ENCODE data around the gene BTBD9. TPM values are rescaled to one million over a fixed set of nuclear protein-coding genes. Genes with fewer than 3 reads are reported as not detected.
A peak's percentile ranks its signal among the peaks of the same experiment; 100 is the strongest.
"Not testable (repeated sequence)": the region's sequence is repeated elsewhere in the genome, so short reads cannot be mapped to it uniquely, and the experiment has no call there.

Gene BTBD9
- total RNA-seq, 2 experiments from 2014 or later = 8.2 to 12.2 TPM

GRCh38 chr6:38618301-38618700, 21.4 kb downstream of the BTBD9 start:
- CTCF ChIA-PET; intact Hi-C loops (cut with DNase I, micrococcal nuclease); DNase-seq; H3K9me3 Mint-ChIP-seq (ENCODE audit: low read depth); H3K4me1 Mint-ChIP-seq; ATAC-seq; H3K27me3 Mint-ChIP-seq; POLR2A ChIA-PET; H3K27ac Mint-ChIP-seq; H3K4me3 Mint-ChIP-seq; H3K36me3 Mint-ChIP-seq (ENCODE audit: low read depth): not testable (repeated sequence)

- intact Hi-C loops (cut with DNase I, micrococcal nuclease) = no loop called here
- H3K27me3 Mint-ChIP-seq = no peaks in the 10 kb centered on the region
Measured at GRCh38 chr6:38617856-38618255, 21.9 kb downstream of the BTBD9 start.

GRCh38 chr6:38612143-38612965, 27.4 kb downstream of the BTBD9 start:
- CTCF ChIA-PET = interaction anchor here (0.7 kb wide), 1 partner anchor 223 kb away, joined by 3 read pairs; no protein-coding TSS in a partner anchor
- no peak overlapping the region for H3K27ac Mint-ChIP-seq
- POLR2A ChIA-PET = no interaction called here
- intact Hi-C loops (cut with DNase I, micrococcal nuclease) = no loop called here
- ATAC-seq (no peak), DNase-seq (no peak)
- peaks cover 2% of the 10 kb centered on the region for H3K4me1 Mint-ChIP-seq
- H3K27me3 Mint-ChIP-seq = no peaks in the 10 kb centered on the region
- H3K36me3 Mint-ChIP-seq (ENCODE audit: low read depth) = no peaks in the 10 kb centered on the region
- H3K9me3 Mint-ChIP-seq (ENCODE audit: low read depth) = no peaks in the 10 kb centered on the region
- H3K4me3 Mint-ChIP-seq = no peak overlapping the region

More at GRCh38 chr6:38617856-38618255, 21.9 kb downstream of the BTBD9 start:
- Mint-ChIP-seq H3K4me3 (no peak overlapping the region), H3K36me3 (ENCODE audit: low read depth) (no peaks in the 10 kb centered on the region), H3K27ac (no peak overlapping the region), H3K4me1 (peaks cover 8% of the 10 kb centered on the region), H3K9me3 (ENCODE audit: low read depth) (no peaks in the 10 kb centered on the region)
- ATAC-seq (no peak), DNase-seq (no peak)
- CTCF ChIA-PET = no interaction called here
- POLR2A ChIA-PET = no interaction called here

- no peak for DNase-seq
- Mint-ChIP-seq H3K4me3 (no peak overlapping the region), H3K36me3 (ENCODE audit: low read depth) (peaks cover 3% of the 10 kb centered on the region), H3K4me1 (no peaks in the 10 kb centered on the region), H3K27me3 (no peaks in the 10 kb centered on the region), H3K9me3 (ENCODE audit: low read depth) (no peaks in the 10 kb centered on the region), H3K27ac (no peak overlapping the region)
- ChIA-PET POLR2A (interaction anchor here (0.7 kb wide), 1 partner anchor 174 kb away, joined by 3 read pairs; no protein-coding TSS in a partner anchor), CTCF (interaction anchor here (1.4 to 1.6 kb wide), 2 partner anchors 11 to 17 kb away, joined by 3 to 4 read pairs; no protein-coding TSS in a partner anchor)
- intact Hi-C loops (cut with DNase I, micrococcal nuclease) = no loop called here
- ATAC-seq = no peak
Measured at GRCh38 chr6:38610050-38610625, 29.6 kb downstream of the BTBD9 start.

GRCh38 chr6:38604700-38605099, 35.0 kb downstream of the BTBD9 start:
- Mint-ChIP-seq H3K4me1 (no peaks in the 10 kb centered on the region), H3K27me3 (no peaks in the 10 kb centered on the region), H3K27ac (no peak overlapping the region), H3K9me3 (ENCODE audit: low read depth) (no peaks in the 10 kb centered on the region), H3K36me3 (ENCODE audit: low read depth) (peaks cover 3% of the 10 kb centered on the region), H3K4me3 (no peak overlapping the region)
- POLR2A ChIA-PET = no interaction called here
- ATAC-seq (no peak), DNase-seq (no peak)
- CTCF ChIA-PET = no interaction called here
- intact Hi-C loops (cut with DNase I, micrococcal nuclease) = no loop called here

- Mint-ChIP-seq H3K4me1 (no peaks in the 10 kb centered on the region), H3K9me3 (ENCODE audit: low read depth) (no peaks in the 10 kb centered on the region), H3K4me3 (no peak overlapping the region), H3K27ac (no peak overlapping the region), H3K27me3 (no peaks in the 10 kb centered on the region), H3K36me3 (ENCODE audit: low read depth) (peaks cover 3% of the 10 kb centered on the region)
- ChIA-PET POLR2A (no interaction called here), CTCF (no interaction called here)
- intact Hi-C loops (cut with DNase I, micrococcal nuclease) = no loop called here
- DNase-seq = no peak
- no peak for ATAC-seq
Measured at GRCh38 chr6:38603966-38604365, 35.8 kb downstream of the BTBD9 start.

- H3K4me3 Mint-ChIP-seq = no peak overlapping the region
- H3K4me1 Mint-ChIP-seq = no peaks in the 10 kb centered on the region
- intact Hi-C loops (cut with DNase I, micrococcal nuclease) = no loop called here
- H3K27me3 Mint-ChIP-seq = no peaks in the 10 kb centered on the region
- no peak for ATAC-seq
- ChIA-PET CTCF (interaction anchor here (0.6 kb wide), 1 partner anchor 779 kb away, joined by 3 read pairs; no protein-coding TSS in a partner anchor), POLR2A (no interaction called here)
- DNase-seq = no peak
- peaks cover 3% of the 10 kb centered on the region for H3K36me3 Mint-ChIP-seq (ENCODE audit: low read depth)
- H3K9me3 Mint-ChIP-seq (ENCODE audit: low read depth) = no peaks in the 10 kb centered on the region
- H3K27ac Mint-ChIP-seq = no peak overlapping the region
Measured at GRCh38 chr6:38603496-38603895, 36.2 kb downstream of the BTBD9 start.

- H3K9me3 Mint-ChIP-seq (ENCODE audit: low read depth) = no peaks in the 10 kb centered on the region
- H3K27me3 Mint-ChIP-seq = no peaks in the 10 kb centered on the region
- H3K27ac Mint-ChIP-seq = no peak overlapping the region
- CTCF ChIA-PET = interaction anchor here (1.0 to 4.2 kb wide), 3 partner anchors 10 to 78 kb away, joined by 3 to 19 read pairs (median 4); no protein-coding TSS in a partner anchor
- DNase-seq (no peak), ATAC-seq (no peak)
- no peak overlapping the region for H3K4me3 Mint-ChIP-seq
- peaks cover 10% of the 10 kb centered on the region for H3K36me3 Mint-ChIP-seq (ENCODE audit: low read depth)
- POLR2A ChIA-PET = interaction anchor here (0.6 kb wide), 1 partner anchor 103 kb away, joined by 6 read pairs; no protein-coding TSS in a partner anchor
- H3K4me1 Mint-ChIP-seq = no peaks in the 10 kb centered on the region
- intact Hi-C loops (cut with DNase I, micrococcal nuclease) = no loop called here
Measured at GRCh38 chr6:38599966-38600550, 39.7 kb downstream of the BTBD9 start.

GRCh38 chr6:38599261-38599660, 40.5 kb downstream of the BTBD9 start:
- ChIA-PET POLR2A (no interaction called here), CTCF (interaction anchor here (0.6 to 4.2 kb wide), 4 partner anchors 10 to 1565 kb away, joined by 3 to 19 read pairs (median 4); no protein-coding TSS in a partner anchor)
- Mint-ChIP-seq H3K36me3 (ENCODE audit: low read depth) (peaks cover 15% of the 10 kb centered on the region), H3K27me3 (no peaks in the 10 kb centered on the region), H3K27ac (no peak overlapping the region), H3K9me3 (ENCODE audit: low read depth) (no peaks in the 10 kb centered on the region), H3K4me1 (no peaks in the 10 kb centered on the region), H3K4me3 (no peak overlapping the region)
- no peak for ATAC-seq
- intact Hi-C loops (cut with DNase I, micrococcal nuclease) = no loop called here
- no peak for DNase-seq

- intact Hi-C loops (cut with DNase I, micrococcal nuclease) = no loop called here
Measured at GRCh38 chr6:38593998-38594665, 45.6 kb downstream of the BTBD9 start.

GRCh38 chr6:38593409-38593808, 46.3 kb downstream of the BTBD9 start:
- Mint-ChIP-seq H3K9me3 (ENCODE audit: low read depth) (no peaks in the 10 kb centered on the region), H3K27me3 (no peaks in the 10 kb centered on the region), H3K36me3 (ENCODE audit: low read depth) (peaks cover 26% of the 10 kb centered on the region), H3K27ac (peak overlapping the region; percentile 74), H3K4me3 (no peak overlapping the region), H3K4me1 (peaks cover 15% of the 10 kb centered on the region)
- intact Hi-C loops (cut with DNase I, micrococcal nuclease) = no loop called here
- DNase-seq (no peak), ATAC-seq (peak; percentile 80)
- CTCF ChIA-PET = interaction anchor here (0.5 to 0.8 kb wide), 2 partner anchors 41 to 902 kb away, joined by 3 to 4 read pairs; no protein-coding TSS in a partner anchor
- POLR2A ChIA-PET = no interaction called here

More at GRCh38 chr6:38593998-38594665, 45.6 kb downstream of the BTBD9 start:
- DNase-seq = no peak
- CTCF ChIA-PET = interaction anchor here (0.5 kb wide), 1 partner anchor 42 kb away, joined by 3 read pairs; no protein-coding TSS in a partner anchor
- ATAC-seq = no peak
- Mint-ChIP-seq H3K4me1 (peaks cover 12% of the 10 kb centered on the region), H3K27me3 (no peaks in the 10 kb centered on the region), H3K4me3 (no peak overlapping the region), H3K36me3 (ENCODE audit: low read depth) (peaks cover 26% of the 10 kb centered on the region), H3K9me3 (ENCODE audit: low read depth) (no peaks in the 10 kb centered on the region), H3K27ac (peak overlapping the region; percentile 74)
- POLR2A ChIA-PET = no interaction called here
